Measurements from ENCODE around the gene SDC1.

DNA sequence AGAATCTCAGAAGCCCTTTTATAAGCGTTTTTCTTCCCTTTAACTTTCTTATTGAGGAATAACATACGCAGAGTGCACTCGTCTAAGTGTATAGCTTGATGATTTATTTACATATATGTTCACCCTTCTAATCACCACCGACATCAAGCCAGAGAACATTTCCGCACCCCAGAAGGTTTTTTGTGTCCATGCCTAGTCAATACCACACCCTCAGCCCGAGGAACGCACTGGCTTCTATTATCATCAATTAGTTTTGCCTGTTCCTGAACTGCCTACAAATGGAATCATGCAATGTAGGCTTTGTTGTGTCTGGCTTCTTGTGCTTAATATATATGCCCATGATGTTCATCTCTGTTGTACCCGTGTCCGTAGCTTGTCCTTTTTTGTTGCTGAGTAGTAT lies 27.7 kb downstream of the SDC1 start:
- no peak for TF ChIP-seq CTCF (conservative IDR thresholded peaks at IDR 0.05; ENCODE audit: low read length)
- no peak for TF ChIP-seq EZH2phosphoT487 (IDR thresholded peaks at IDR 0.05; ENCODE audit: borderline replicate concordance, low read depth, low read length)
